Measurements from ENCODE around the gene R3HCC1L. TPM values are rescaled to one million over a fixed set of nuclear protein-coding genes. Genes with fewer than 3 reads are reported as not detected.

R3HCC1L gene
- total and polyA plus RNA-seq, 9 of the 15 experiments (the other 6 are each of a cell fraction or from before 2014, with no cell fraction given), result 9.1 to 17.8 (median 12.6) TPM

- TF ChIP-seq SRSF1 (IDR thresholded peaks at IDR 0.05; ENCODE audit: low read depth, low read length) (no peak), ZNF449 (CRISPR knock-in tag; IDR thresholded peaks at IDR 0.05) (no peak), SIX5 (IDR thresholded peaks at IDR 0.05; ENCODE audit: borderline replicate concordance in 1 of 2, insufficient read depth in 1 of 2, low read depth in 1 of 2, low read length in 2 of 2) (peak; percentile 66 to 77), CBFB (CRISPR knock-in tag; IDR thresholded peaks at IDR 0.05) (no peak), KAT2B (IDR thresholded peaks at IDR 0.05; ENCODE audit: low read depth, low read length) (no peak), ZNF384 (IDR thresholded peaks at IDR 0.05; ENCODE audit: low read depth, low read length) (0 out of 2 replicates have a peak, but pooled peaks have one; percentile 22), HNRNPH1 (optimal IDR thresholded peaks at IDR 0.05; ENCODE audit: low read depth, low read length) (no peak), E2F1 (CRISPR knock-in tag; IDR thresholded peaks at IDR 0.05) (no peak), ATF3 (IDR thresholded peaks at IDR 0.05) (no peak), ATF3 (CRISPR knock-in tag; conservative IDR thresholded peaks at IDR 0.05) (no peak), ZNF717 (CRISPR knock-in tag; IDR thresholded peaks at IDR 0.05) (no peak), CREB1 (IDR thresholded peaks at IDR 0.05) (peak; percentile 87), CREB1 (CRISPR knock-in tag; IDR thresholded peaks at IDR 0.05) (peak; percentile 86), CCAR2 (IDR thresholded peaks at IDR 0.05; ENCODE audit: low read depth, low read length) (no peak), PATZ1 (CRISPR knock-in tag; IDR thresholded peaks at IDR 0.05; ENCODE audit: borderline replicate concordance) (no peak), BMI1 (IDR thresholded peaks at IDR 0.05; ENCODE audit: low read length) (no peak), RAD51 (IDR thresholded peaks at IDR 0.05; ENCODE audit: borderline replicate concordance, low read depth) (no peak), TGIF2 (CRISPR knock-in tag; IDR thresholded peaks at IDR 0.05) (no peak), ZBTB7A (IDR thresholded peaks at IDR 0.05; ENCODE audit: borderline replicate concordance, control insufficient read depth, low read depth, low read length) (peak; percentile 83), NR2C2 (CRISPR knock-in tag; IDR thresholded peaks at IDR 0.05) (no peak), NR2C2 (tag; IDR thresholded peaks at IDR 0.05) (peak; percentile 97), GATAD2A (IDR thresholded peaks at IDR 0.05) (no peak), THAP7 (CRISPR knock-in tag; IDR thresholded peaks at IDR 0.05) (no peak)
These were observed at the start of gene R3HCC1L (continued) for GRCh38 chr10:98134431-98135221.
